Ammon's horn (tissue), 1 donor: ENCODE data around the gene ADORA2A.

Experiments
- DNase-seq: peaks from one replicate; pipeline ENCODE4 v3.0.0-alpha.2; 2016; ENCODE audit warnings: low spot score

ADORA2A gene

GRCh38 chr22:24427500-24428164 lies at the start of gene ADORA2A:
Gene ADORA2A (plus strand): TSS chr22:24427599. CDS start chr22:24433405, 5,806 bp downstream.
- no peak for DNase-seq

- no peak for DNase-seq
Observed at GRCh38 chr22:24379536-24379935, 47.9 kb upstream of the ADORA2A start.

DNA sequence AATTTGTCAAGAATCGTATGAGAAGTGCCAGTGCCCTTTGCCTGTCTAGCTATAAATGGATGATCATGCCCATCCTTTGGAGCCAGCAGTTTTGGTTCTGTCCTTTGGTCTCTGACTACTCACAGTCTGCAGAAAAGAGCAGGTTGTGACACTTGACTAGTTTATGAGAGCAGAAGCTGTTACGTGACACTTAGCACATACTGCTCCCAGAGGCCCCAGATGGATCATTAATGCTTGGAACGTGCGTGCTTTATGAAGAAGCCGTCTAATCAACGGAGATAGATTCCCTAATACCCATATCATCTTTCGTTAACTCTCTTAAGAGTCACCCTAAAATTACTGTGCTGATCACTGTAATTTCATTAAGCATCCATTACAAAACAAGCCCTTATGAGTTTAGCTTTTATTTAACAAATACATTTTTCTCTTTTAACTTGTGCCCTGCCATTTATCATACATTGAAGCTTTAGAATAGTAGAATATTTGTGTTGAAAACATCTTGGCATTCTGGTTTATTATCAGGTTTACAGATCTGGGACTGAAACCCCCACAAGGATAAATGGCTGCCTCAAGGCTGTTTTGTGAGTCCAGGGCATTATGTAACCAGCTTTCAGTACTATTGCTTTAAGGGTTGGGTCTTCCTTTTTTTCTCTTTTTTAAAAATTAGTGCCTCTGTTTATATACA lies 47.0 kb upstream of the ADORA2A start:
- DNase-seq, result no peak

- no peak for DNase-seq
Observed at GRCh38 chr22:24380905-24381230, 46.5 kb upstream of the ADORA2A start.

DNA sequence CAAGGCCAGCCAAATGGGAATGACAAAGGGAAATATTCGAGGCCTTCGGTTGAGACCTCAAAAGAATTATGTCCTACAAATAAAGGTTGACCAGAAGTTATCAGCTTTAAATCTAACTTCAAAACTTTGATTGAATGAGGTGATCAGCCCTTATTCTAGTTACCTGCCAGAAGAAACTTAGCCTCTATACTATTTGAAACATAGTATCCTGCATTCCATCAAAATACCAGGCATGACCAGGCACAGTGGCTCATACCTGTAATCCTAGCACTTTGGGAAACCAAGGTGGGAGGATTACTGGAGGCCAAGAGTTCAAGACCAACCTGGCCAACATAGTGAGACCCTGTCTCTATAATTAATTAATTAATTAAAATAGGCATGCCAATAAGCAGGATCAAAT lies 44.3 kb upstream of the ADORA2A start:
- no peak for DNase-seq

- no peak for DNase-seq
Observed at GRCh38 chr22:24384131-24384530, 43.3 kb upstream of the ADORA2A start.

DNA sequence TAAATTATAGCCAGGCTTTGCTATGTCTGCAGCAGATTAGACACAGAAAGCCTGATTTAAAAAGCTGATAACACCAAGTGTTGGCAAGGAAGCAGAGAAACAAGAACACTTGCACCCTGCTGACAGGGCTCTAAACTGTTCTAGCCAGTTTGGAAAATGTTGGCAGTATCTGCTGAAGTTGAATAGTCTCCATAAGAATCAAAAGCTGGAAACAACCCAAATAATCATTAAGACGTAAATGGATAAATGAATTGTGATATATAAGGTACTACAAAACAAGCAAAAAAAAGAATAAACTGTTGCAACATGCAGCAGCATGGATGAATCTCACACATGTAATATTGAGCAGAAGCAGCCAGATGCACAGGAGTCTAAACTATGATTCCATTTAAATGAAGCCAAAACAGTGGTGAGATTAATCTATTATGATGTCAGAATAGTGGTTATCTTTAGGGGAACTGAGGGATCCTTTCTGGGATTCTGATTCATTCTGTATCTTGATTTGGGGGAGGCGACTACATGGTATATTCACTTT lies 40.4 kb upstream of the ADORA2A start:
- no peak for DNase-seq

GRCh38 chr22:24389680-24390079 lies 37.7 kb upstream of the ADORA2A start:
- DNase-seq, result no peak

- no peak for DNase-seq
Observed at GRCh38 chr22:24390156-24390555, 37.2 kb upstream of the ADORA2A start.

GRCh38 chr22:24390576-24390975 lies 36.8 kb upstream of the ADORA2A start:
- no peak for DNase-seq

GRCh38 chr22:24391836-24392217 lies 35.6 kb upstream of the ADORA2A start:
- DNase-seq, result no peak

DNA sequence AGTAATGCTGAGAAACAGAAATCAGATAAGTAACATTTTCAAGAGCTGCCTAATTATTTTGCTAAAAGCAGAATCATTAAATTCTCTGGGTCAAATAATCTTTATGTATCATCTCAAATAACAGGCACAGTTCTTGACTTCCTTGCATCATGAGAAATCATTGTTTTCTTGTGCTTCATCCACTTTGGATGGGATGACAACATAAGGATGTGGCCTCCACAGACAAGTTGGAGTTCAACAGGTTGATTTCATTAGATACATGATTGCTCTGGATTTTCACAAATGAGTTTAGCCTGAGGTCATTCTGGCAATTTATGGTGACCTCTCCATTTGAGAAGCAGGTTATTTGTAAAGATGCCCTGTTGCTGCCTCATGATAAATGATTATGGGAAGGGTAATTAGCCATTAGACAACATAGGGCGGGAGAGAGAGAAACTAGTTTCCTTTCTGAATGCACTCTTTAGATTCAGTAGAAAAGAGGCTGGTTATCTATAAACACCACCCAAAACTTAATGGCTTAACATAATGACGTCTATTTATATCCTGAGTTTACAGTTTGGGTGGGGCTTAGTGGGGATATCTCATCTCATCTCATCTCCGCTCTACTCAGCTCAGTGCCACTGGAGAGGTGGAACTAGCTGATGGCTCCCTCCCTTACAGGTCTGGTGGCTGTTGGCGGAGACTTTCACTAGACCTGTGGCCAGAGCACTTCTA lies 35.0 kb upstream of the ADORA2A start:
- no peak for DNase-seq

DNA sequence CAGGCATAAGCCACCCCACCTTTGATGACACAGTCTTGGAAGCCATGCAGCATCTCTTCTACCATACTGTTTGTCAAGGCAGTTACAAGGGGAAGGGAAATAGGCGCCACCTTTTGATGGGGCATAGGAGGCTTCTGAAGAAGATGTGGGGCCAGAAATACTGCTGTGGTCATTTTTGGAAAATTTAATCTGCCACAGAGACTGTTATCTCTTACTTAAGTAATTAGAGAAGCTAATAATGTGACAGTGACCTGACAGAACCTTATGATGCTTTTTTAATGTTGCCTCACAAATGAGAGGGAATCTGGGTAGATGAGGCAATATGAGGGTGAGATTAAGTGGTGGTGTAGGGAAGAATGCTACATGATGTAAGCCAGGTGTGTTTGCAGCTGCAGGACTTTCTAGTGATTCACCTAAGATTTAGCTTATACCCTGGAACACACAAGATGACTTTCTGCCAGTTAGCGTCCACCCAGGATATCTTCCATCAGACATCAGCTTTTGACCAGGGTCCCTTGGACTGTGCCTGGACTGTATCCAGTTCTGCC lies 34.3 kb upstream of the ADORA2A start:
- no peak for DNase-seq

DNA sequence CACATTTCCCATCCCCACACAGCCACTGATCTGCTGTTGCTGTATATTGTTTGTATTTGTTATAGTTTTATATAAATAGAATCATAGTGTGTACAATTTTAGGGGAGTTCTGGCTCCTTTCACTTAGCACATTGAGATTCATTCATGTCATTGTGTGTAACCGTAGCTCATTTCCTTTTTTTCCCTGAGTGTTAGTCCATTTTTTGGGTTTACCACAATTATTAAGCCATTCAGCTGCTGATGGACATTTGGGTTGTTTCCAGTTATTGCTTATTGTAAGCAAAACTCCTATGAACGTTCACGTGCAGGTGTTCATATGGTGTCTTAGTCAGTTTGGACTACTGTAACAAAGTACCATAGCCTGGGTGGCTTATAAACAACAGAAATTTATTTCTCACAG lies 33.6 kb upstream of the ADORA2A start:
- DNase-seq, result no peak

DNA sequence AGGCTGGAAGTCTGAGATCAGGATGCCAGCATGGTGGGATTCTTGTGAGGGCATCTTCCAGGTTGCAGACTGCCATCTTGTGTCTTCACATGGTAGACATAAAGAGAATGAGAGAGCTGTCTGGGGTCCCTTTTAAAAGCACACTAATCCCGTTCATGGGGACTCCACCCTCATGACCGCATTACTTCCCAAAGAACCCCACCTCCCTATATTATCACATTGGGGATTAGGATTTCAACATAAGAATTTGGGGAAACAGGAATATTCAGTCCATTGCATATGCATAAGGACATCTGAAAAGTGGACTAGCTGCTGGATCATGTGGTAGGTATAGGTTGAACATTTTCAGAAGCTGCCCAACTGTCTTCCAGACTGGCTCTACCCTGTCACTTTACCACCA lies 33.1 kb upstream of the ADORA2A start:
- DNase-seq, result no peak

DNA sequence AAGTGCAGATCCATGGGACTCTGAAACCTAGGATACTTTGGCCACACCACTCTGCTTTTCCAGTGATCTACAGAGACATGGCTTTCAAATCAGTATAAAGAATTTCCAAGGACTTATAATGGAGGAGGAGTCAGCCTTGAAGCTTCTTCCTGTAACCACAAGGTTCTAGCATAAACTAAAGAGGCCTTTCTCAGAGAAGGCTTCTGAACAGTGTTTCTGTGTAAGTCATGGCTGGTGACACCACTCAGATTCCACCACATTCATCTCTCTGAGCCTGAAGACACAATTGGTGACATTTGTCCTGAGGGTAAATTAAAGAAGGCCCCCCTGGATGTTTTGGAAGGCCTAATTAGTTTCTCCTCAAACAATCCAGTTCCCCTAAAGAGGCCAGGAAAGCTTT lies 29.0 kb upstream of the ADORA2A start:
- no peak for DNase-seq

GRCh38 chr22:24400034-24400725 lies 27.2 kb upstream of the ADORA2A start:
- no peak for DNase-seq

- DNase-seq, result no peak
Observed at GRCh38 chr22:24400726-24401596, 26.4 kb upstream of the ADORA2A start.

DNA sequence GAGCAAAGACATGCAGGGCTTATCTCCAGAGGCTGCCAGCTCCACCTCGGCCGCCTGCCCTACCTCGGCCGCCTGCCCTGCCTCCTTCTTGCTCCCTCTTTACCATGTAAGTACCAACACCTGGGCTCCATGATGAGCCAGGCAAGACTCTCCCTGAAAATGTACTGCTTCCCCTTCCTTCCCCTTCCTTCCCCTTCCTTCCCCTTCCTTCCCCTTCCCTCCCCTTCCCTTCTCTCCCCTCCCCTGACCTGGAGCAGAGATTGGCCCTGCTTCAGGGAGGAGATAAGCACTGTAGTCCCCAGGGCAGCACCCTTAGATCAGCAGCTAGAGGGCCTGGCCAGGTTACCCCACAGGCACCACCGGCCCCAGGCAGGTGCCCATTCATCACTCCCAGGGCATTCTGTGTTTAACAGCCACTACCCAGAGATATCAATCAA lies 25.4 kb upstream of the ADORA2A start:
- no peak for DNase-seq

DNA sequence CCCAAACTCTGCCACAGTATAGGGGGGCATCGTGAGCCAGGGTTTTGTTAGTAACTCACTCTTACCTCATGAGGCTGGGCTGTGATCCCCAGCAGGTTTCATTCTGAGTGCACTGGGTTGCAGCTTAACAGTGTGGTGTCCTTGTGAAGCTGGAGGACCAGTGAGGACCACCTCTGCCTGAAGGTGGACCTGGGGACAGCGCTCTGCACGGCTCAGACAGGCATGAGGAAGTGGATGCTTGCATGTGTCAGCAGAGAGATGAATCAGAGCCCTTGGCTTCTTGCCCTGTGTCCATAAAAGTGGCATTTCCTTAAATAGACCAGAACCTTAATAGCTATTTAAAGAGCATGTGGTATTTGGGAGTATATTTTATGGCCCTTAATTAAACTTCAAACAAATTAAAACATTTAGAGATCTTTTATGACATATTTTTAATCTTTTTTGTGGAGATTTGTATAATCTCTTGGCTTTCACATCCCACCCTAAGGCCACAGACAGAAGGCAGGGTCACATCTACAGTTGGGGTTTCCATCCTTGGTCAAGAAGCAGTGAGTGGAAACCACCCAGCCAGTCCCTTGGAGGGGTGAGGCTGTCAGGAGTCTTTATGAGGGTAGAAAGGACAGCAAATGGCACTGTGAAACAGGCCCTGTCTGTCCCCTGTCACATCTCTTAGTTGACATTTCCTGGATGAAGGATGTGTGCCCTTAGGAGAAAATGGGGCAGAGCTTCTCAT lies 24.8 kb upstream of the ADORA2A start:
- peak; percentile 70 for DNase-seq
